Psoas muscle (tissue), 8 donors: ENCODE results near the gene SPATS2L. TPM values are rescaled to one million over a fixed set of nuclear protein-coding genes. Genes with fewer than 3 reads are reported as not detected.

Source experiments
- ATAC-seq, 4 donors: fragments of 200-7000 bp; cut with Tn5 transposase; one replicate each; pipeline ENCODE4 v1.9.1; 2020; ENCODE audit warnings: moderate library complexity in 3 of 4, mild to moderate bottlenecking in 2 of 4
- DNase-seq, 2 donors: peaks; one replicate each; pipeline ENCODE4 v3.0.0-alpha.2; 2020
- H3K27ac ChIP-seq: fragments of 200-600 bp; one replicate; pipeline ENCODE4 v1.8.0; 2022
- H3K27me3 ChIP-seq, 3 donors: fragments of 200-600 bp in 1 of 3; one replicate each; pipeline versions ENCODE4 v1.6.1 to v1.8.0; 2013 to 2022; ENCODE audit warnings: low read length in 2 of 3, mild to moderate bottlenecking in 2 of 3, moderate library complexity in 1 of 3; ENCODE audit not compliant: insufficient read depth in 3 of 3
- H3K36me3 ChIP-seq, 2 donors: fragments of 200-600 bp in 1 of 2; one replicate each; pipeline versions ENCODE4 v1.6.1 to v1.8.0; 2013 to 2022; ENCODE audit warnings: low read depth in 1 of 2, mild to moderate bottlenecking in 1 of 2, moderate library complexity in 1 of 2; ENCODE audit not compliant: insufficient read depth in 1 of 2
- H3K4me1 ChIP-seq: fragments of 200-600 bp; one replicate; pipeline ENCODE4 v1.8.0; 2022
- H3K4me3 ChIP-seq: fragments of 200-600 bp; one replicate; pipeline ENCODE4 v1.8.0; 2022; ENCODE audit warnings: mild to moderate bottlenecking
- H3K9me3 ChIP-seq: fragments of 200-600 bp; one replicate; pipeline ENCODE4 v1.8.0; 2022
- WGBS, 3 donors: extraction: QIAGEN DNeasy Blood & Tissue Kit; methylation state at CpG; one replicate each; pipeline versions ENCODE4 v1.1.6 to v1.1.7; 2013; 5-methylcytosine and 5-hydroxymethylcytosine counted together
- intact Hi-C, 2 donors: fragments of 100-400 bp; cut with DNase I; formaldehyde crosslinking; loops; one replicate each; pipeline versions ENCODE4 v1.11.0 to v1.14.2; 2022
- polyA plus RNA-seq, 3 donors: library from polyadenylated mRNA; stranded (reverse); fragments of 200-250 nt; gene quantifications; one replicate each; pipeline ENCODE4 v1.2.3, GENCODE V29; 2013
- total RNA-seq, 4 donors: library from RNA; stranded (reverse); fragmentation: NEBNext Ultra II Directional in 2 of 4; extraction: Animal tissue kit (Norgen Biotek cat#: 25700) in 2 of 4; gene quantifications; one replicate each; pipeline versions ENCODE4 v1.2.1 to v1.2.4, GENCODE V29; 2021 to 2023
- TF ChIP-seq, protein P1 (sequence below): fragments of 200-600 bp; IDR thresholded peaks from one replicate; pipeline ENCODE4 v1.8.0; 2022; ENCODE audit warnings: antibody characterized with exemption
- donor health status: healthy with polysubstance abuse.
- donor health status: DM: no; HTN: no; CAD: no; lungs with moderate emphysema.
- donor health status: Bipolar disorder and iron deficiency.
- donor health status: healthy.
- donor health status: DM: yes; HTN: yes; CAD: no.
- donor health status: DM: no; HTN: no; CAD: no.
- donor health status: DM: no; HTN: no; CAD: no.
- donor health status: DM: yes; HTN: yes; CAD: no.

Gene SPATS2L
- total and polyA plus RNA-seq, 7 donors: 34.2 to 286 (median 60.2) TPM

DNA sequence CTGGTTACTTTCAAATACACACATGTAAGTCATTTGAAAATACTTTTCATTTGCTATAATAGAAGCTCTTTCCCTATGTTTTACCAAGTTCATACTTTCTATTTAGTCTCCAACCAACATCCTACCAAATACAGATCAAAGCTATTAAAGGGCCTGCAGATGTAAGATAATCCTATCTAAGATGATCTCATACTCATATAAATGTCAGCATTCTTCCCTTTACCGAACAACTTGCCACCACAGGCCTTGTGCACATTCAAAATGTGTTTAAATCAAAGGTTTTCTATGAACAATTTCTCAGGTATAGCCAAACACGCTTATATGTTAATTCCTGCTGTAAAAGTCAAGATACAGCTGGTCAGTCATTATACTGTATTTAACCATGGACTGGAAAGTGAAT is 180.0 kb downstream of the SPATS2L start:
- Histone ChIP-seq H3K4me1 (peaks cover 3% of the 10 kb centered on the region), H3K4me3 (no peak overlapping the region), H3K27ac (no peak overlapping the region), H3K36me3 (peaks cover 5 to 23% of the 10 kb centered on the region in 2 donors), H3K9me3 (no peaks in the 10 kb centered on the region), H3K27me3 (no peaks in the 10 kb centered on the region)
- intact Hi-C loops: no loop called here
- ATAC-seq (no peak), DNase-seq (no peak)
- TF ChIP-seq, protein P1, sequence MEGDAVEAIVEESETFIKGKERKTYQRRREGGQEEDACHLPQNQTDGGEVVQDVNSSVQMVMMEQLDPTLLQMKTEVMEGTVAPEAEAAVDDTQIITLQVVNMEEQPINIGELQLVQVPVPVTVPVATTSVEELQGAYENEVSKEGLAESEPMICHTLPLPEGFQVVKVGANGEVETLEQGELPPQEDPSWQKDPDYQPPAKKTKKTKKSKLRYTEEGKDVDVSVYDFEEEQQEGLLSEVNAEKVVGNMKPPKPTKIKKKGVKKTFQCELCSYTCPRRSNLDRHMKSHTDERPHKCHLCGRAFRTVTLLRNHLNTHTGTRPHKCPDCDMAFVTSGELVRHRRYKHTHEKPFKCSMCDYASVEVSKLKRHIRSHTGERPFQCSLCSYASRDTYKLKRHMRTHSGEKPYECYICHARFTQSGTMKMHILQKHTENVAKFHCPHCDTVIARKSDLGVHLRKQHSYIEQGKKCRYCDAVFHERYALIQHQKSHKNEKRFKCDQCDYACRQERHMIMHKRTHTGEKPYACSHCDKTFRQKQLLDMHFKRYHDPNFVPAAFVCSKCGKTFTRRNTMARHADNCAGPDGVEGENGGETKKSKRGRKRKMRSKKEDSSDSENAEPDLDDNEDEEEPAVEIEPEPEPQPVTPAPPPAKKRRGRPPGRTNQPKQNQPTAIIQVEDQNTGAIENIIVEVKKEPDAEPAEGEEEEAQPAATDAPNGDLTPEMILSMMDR: no peak
- 53 to 57% (median 54%) methylated on average over 2 of the region's 2 CpGs for WGBS, 3 donors

DNA sequence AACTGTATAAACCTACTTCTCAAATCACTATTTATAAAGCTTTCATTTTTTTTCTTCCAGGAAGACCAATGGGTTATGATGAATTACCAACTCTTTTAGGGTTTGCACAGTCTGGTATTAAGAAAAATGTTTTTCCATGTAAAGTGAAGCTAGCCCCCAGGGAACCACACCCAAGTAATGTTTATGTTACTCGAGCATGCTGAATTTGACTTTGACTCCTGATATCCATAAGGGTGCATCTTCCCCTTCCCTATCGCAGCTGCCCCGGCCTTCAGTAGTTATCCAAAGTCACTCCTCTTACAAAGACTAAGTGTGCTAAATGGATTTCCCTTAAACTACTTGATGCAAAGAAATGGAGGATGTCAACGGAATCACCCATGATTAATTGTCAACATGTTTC is 181.7 kb downstream of the SPATS2L start:
- Histone ChIP-seq H3K27me3 (no peaks in the 10 kb centered on the region), H3K4me3 (no peak overlapping the region), H3K27ac (no peak overlapping the region), H3K4me1 (peaks cover 3% of the 10 kb centered on the region), H3K36me3 (peaks cover 5 to 40% of the 10 kb centered on the region in 2 donors), H3K9me3 (no peaks in the 10 kb centered on the region)
- DNase-seq (no peak), ATAC-seq (no peak)
- 61 to 73% (median 72%) methylated on average over 4 of the region's 4 CpGs for WGBS, 3 donors
- TF ChIP-seq, protein P1: no peak
- intact Hi-C loops: no loop called here

DNA sequence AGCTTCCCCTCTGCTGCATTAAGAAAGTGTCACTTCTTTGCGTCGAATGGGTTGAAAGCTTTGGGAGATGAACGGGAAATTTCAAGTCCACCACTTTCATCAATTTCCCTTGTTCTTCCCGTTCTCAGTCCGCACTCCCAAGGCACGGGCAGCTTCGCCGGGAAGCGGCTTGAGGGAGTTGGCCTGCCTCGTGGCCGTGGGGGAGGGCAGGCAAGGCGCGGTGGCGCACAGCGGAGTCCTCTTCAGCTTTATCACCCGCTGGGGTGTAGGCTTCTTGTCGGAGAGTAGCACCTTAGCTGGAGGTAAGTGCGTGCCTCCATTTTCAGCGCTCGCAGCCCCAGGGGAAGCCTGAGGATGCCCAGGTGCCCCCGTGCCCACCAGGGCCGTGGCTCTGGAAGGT is 183.5 kb downstream of the SPATS2L start:
- Histone ChIP-seq H3K27ac (no peak overlapping the region), H3K9me3 (no peaks in the 10 kb centered on the region), H3K27me3 (no peaks in the 10 kb centered on the region), H3K36me3 (peaks cover 5 to 58% of the 10 kb centered on the region in 2 donors), H3K4me1 (peaks cover 3% of the 10 kb centered on the region), H3K4me3 (no peak overlapping the region)
- WGBS, 3 donors: 93 to 96% (median 94%) methylated on average over 22 of the region's 22 CpGs
- TF ChIP-seq, protein P1: no peak
- ATAC-seq (no peak), DNase-seq (no peak)
- intact Hi-C loops: no loop called here

DNA sequence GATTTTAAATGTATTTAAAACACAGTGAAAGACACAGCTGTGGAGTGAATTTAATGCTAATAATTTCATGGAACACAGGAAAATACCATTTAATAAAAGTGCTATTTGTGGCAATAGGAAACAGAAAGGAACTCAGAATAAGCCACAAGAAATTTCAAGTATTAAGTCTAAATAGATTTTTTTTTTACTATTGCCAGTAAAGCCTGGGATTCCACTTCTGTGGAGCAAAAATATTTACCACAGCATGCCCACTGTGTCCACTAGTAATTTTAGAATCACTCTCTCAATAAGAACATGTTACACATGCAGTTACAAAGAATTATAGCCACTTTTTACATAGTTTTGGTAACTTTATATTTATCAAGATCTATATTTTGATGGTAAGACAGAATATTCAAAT is 186.2 kb downstream of the SPATS2L start:
- Histone ChIP-seq H3K9me3 (no peaks in the 10 kb centered on the region), H3K27ac (no peak overlapping the region), H3K27me3 (no peaks in the 10 kb centered on the region), H3K4me3 (no peak overlapping the region), H3K4me1 (no peaks in the 10 kb centered on the region), H3K36me3 (peaks cover 5 to 84% of the 10 kb centered on the region in 2 donors)
- no peak for ATAC-seq
- DNase-seq: no peak
- TF ChIP-seq, protein P1: no peak
- intact Hi-C loops: no loop called here

DNA sequence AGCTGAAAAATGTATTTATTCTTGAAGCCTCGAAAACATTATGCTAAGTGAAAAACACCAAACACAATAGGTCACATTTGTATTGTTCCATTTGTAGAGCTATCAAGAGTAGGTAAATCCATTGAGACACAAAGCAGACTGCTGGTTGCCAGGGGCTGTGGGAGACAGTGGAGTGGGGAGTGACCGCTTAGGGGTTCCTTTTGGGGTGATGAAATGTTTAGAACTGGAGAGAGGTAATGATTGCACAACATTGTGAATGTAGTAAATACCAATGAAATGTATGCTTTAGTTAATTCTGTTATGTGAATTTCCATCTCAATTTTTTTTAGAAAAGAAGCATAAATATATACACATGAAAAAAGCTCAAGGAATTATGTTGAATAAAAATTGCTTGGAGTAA is 187.6 kb downstream of the SPATS2L start:
- Histone ChIP-seq H3K4me1 (no peaks in the 10 kb centered on the region), H3K4me3 (no peak overlapping the region), H3K27me3 (no peaks in the 10 kb centered on the region), H3K27ac (no peak overlapping the region), H3K9me3 (no peaks in the 10 kb centered on the region), H3K36me3 (peaks cover 10 to 96% of the 10 kb centered on the region in 2 donors)
- DNase-seq: no peak
- intact Hi-C loops: no loop called here
- WGBS, 3 donors: 95 to 97% (median 96%) methylated on average over 2 of the region's 2 CpGs
- TF ChIP-seq, protein P1: no peak
- ATAC-seq: no peak
